ENCODE results near the gene ACBD7. TPM values are rescaled to one million over a fixed set of nuclear protein-coding genes. Genes with fewer than 3 reads are reported as not detected.

ACBD7 gene
- total RNA-seq, 4 donors from 2014 or later = 0.75 to 1.8 (median 0.85) TPM; not detected in 1

- TF ChIP-seq CTCF (IDR thresholded peaks at IDR 0.05; ENCODE audit: low read depth) = no peak
Measured at GRCh38 chr10:15046626-15047025, 42.0 kb downstream of the ACBD7 start.

DNA sequence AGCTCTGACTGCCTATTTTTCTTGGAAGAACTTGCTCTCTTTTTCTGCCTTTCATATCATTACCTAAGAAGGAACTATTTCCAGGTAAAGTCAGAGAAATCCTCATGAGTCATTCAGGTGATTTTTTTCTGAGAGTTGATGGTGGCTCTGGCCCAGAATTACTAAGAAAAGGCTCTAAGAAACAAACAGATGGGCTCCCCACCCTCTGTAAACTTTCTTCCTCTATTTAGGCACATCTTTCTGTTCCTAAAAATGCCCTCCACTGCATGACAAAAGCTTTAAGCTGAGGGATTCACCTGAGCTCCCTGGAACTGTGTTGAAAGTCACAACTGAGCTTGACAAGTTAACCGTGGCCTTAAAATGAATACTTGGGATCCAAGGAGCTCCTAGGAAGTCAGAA is 43.2 kb downstream of the ACBD7 start:
- no peak for TF ChIP-seq CTCF (IDR thresholded peaks at IDR 0.05; ENCODE audit: low read depth)

GRCh38 chr10:15043674-15044073 is 44.9 kb downstream of the ACBD7 start, which contains the start of gene OLAH:
Gene OLAH (plus strand): TSS chr10:15043943. CDS start chr10:15047289, 3,346 bp downstream.
- TF ChIP-seq CTCF (IDR thresholded peaks at IDR 0.05; ENCODE audit: low read depth) = no peak

DNA sequence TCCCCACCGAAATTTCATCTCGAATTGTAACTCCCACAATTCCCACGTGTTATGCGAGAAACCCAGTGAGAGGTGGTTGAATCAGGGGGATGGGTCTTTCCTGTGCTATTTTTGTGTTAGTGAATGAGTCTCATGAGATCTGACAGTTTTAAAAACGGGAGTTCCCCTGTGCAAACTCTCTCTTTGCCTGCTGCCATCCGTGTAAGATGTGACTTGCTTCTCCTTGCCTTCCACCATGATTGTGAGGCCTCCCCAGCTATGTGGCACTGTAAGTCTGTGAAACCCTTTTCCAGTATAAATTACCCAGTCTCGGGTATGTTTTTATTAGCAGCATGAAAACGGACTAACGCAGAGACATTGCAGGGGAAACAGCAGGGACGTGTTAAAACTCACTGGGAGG is 50.2 kb downstream of the ACBD7 start:
- no peak for TF ChIP-seq CTCF (IDR thresholded peaks at IDR 0.05; ENCODE audit: low read depth)

GRCh38 chr10:15037691-15038090 is 50.9 kb downstream of the ACBD7 start:
- no peak for TF ChIP-seq CTCF (IDR thresholded peaks at IDR 0.05; ENCODE audit: low read depth)

DNA sequence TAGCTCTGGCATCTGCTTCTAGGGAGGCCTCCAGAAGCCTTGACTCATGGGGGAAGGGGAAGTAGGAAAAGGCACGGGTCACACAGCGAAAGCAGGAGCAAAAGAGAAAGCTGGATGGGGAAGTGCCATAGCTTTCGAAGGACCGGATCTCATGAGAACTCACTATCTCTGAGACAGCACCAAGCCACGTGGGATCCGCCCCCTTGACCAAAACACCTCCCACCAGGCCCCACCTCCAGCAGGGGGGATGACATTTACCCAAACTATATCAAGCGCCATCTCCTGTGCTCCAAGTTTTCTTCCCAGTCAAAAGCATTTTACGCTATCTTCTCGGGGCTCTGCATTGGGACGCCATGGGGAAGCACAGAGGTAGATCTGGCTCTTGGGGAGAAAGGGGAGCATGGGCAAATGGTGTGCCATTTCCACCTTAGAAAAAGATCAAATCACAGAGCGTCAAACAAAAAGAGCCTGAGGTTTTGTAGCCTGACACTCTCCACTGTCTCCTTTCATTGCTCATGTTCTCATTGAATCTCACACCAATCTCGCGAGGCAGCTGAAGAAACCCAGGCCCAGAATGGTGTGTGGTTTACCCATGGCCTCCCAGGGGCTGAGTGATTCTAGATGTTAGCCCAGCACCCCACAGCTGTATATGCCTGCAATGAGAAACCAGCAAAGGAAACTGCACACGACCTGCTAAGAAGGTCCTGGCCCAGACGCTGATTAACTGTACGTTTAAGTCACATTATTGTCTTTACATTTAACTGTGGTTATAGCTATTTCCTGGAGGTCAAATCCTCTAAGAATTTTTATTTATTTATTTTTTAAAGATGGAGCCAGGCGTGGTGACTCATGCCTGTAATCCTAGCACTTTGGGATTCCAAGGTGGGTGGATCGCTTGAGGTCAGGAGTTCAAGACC is 52.9 kb downstream of the ACBD7 start:
- TF ChIP-seq CTCF (IDR thresholded peaks at IDR 0.05; ENCODE audit: low read depth) = no peak

- TF ChIP-seq CTCF (IDR thresholded peaks at IDR 0.05; ENCODE audit: low read depth) = no peak
Measured at GRCh38 chr10:15027741-15028140, 60.8 kb downstream of the ACBD7 start.

Other genes starting within 250 kb of the ACBD7 start
- 10 to 100 TPM in 1 of 4 donors, 1 to 10 TPM in 3; 3.1 to 11.3 (median 3.6) TPM for gene SUV39H2, start 209.9 kb downstream of the ACBD7 start, total RNA-seq
- 100 to 1,000 TPM in 1 of 4 donors, 10 to 100 TPM in 3; 13.0 to 114 (median 17.2) TPM for gene DCLRE1C, start 134.7 kb downstream of the ACBD7 start, total RNA-seq
- not detected for gene MEIG1, start 129.4 kb downstream of the ACBD7 start, total RNA-seq
- gene OLAH, start 44.8 kb downstream of the ACBD7 start, total RNA-seq = 1 to 10 TPM in 1 of 4 donors, under 1 TPM in 2, not detected in 1; 0.38 to 1.3 (median 0.51) TPM
- 10 to 100 TPM in 3 of 4 donors, 1 to 10 TPM in 1; 7.5 to 10.6 (median 10.3) TPM for gene RPP38, start 8.6 kb upstream of the ACBD7 start, total RNA-seq
- gene NMT2, start 79.9 kb upstream of the ACBD7 start, total RNA-seq = 100 to 1,000 TPM in 1 of 4 donors, 10 to 100 TPM in 3; 57.5 to 102 (median 76.6) TPM